K562 (cell line): ENCODE measurements around the gene MAGEB4. TPM values are rescaled to one million over a fixed set of nuclear protein-coding genes. Genes with fewer than 3 reads are reported as not detected.

Experiments
- BRD9 ChIP-seq: fragments of 450-650 bp; IDR thresholded peaks from 2 replicates; pipeline ENCODE4 v1.6.1; 2018; ENCODE audit warnings: low read depth; ENCODE audit not compliant: partially characterized antibody
- C11orf30 ChIP-seq: fragments of 450-650 bp; IDR thresholded peaks from 2 replicates; pipeline ENCODE4 v1.6.1; 2016; ENCODE audit warnings: low read depth, mild to moderate bottlenecking
- EP300 ChIP-seq: IDR thresholded peaks from 2 replicates; pipeline ENCODE4 v1.6.1; 2012; ENCODE audit warnings: low read length, improper control_type of control experiment
- FOSL1 ChIP-seq: fragments of 200-800 bp; sonication (Bioruptor generic); conservative IDR thresholded peaks from 2 replicates; pipeline ENCODE4 v1.6.1; 2016; ENCODE audit warnings: missing genetic modification characterization, missing compliant biosample characterization
- NR3C1 ChIP-seq: sonication (generic); formaldehyde crosslinking; IDR thresholded peaks from 2 replicates; pipeline ENCODE4 v1.8.1; 2022; ENCODE audit warnings: missing genetic modification reagents
- SMARCB1 ChIP-seq: IDR thresholded peaks from 2 replicates; pipeline ENCODE4 v1.6.1; 2011; ENCODE audit warnings: improper control_type of control experiment, low read depth; ENCODE audit not compliant: insufficient read length
- ZBTB40 ChIP-seq, 2 experiments: fragments of 450-650 bp in 1 of 2; sonication (generic) in 1 of 2; formaldehyde crosslinking in 1 of 2; IDR thresholded peaks; 2 replicates each; pipeline versions ENCODE4 v1.7.1 to v1.9.0; 2016 to 2022; ENCODE audit warnings: inconsistent platforms in 1 of 2, mild to moderate bottlenecking in 1 of 2, missing genetic modification reagents in 1 of 2
- ZNF143 ChIP-seq: sonication (generic); formaldehyde crosslinking; IDR thresholded peaks from 2 replicates; pipeline ENCODE4 v1.9.0; 2022; ENCODE audit warnings: mild to moderate bottlenecking, missing genetic modification reagents
- polyA plus RNA-seq, 8 experiments: library from polyadenylated mRNA; depleted of rRNA in 4 of 8; stranded (reverse) in 5 of 8; unstranded in 3 of 8; fragments of >200 nt; fragmentation: Nextera tagmentation in 2 of 8; fragmentation: Illumina TruSeq in 1 of 8; extraction: Ambion mirVana in 2 of 8; extraction: Trizol in 1 of 8; gene quantifications; 2 replicates each; pipeline versions ENCODE4 v1.2.1 to v1.2.3, GENCODE V29; 2011 to 2014; ENCODE audit warnings: inconsistent platforms in 1 of 8, missing spikeins in 1 of 8
- total RNA-seq, 7 experiments: library from RNA; depleted of rRNA in 6 of 7; stranded (reverse); fragments of >200 nt in 6 of 7; fragmentation: Illumina TruSeq in 2 of 7; extraction: Trizol in 2 of 7; gene quantifications; 2 replicates each; pipeline versions ENCODE4 v1.2.1 to v1.2.3, GENCODE V29; 2011 to 2021; ENCODE audit warnings: low replicate concordance in 1 of 7
- TF ChIP-seq, protein P1 (sequence below): fragments of 450-650 bp; formaldehyde crosslinking; IDR thresholded peaks from 2 replicates; pipeline ENCODE4 v1.4.0; 2020; ENCODE audit warnings: mild to moderate bottlenecking, moderate library complexity
- TF ChIP-seq, protein P2 (sequence below): fragments of 450-650 bp; formaldehyde crosslinking; IDR thresholded peaks from 2 replicates; pipeline ENCODE4 v1.4.0; 2022; ENCODE audit warnings: mild to moderate bottlenecking, moderate library complexity
- TF ChIP-seq, protein P3 (sequence below): fragments of 450-650 bp; IDR thresholded peaks from 2 replicates; pipeline ENCODE4 v1.6.1; 2016; ENCODE audit warnings: missing biosample characterization, missing genetic modification characterization
- TF ChIP-seq, protein P4 (sequence below): fragments of 250-450 bp; sonication (Bioruptor Pico); IDR thresholded peaks from 2 replicates; pipeline ENCODE4 v1.5.0; 2021

The MAGEB4 gene
- total and polyA plus RNA-seq, 9 of the 15 experiments (the other 6 are each of a cell fraction or from before 2014, with no cell fraction given): 0.04 to 0.09 (median 0.06) TPM; not detected in 6

GRCh38 chrX:30217465-30217864 lies 24.3 kb upstream of the MAGEB4 start (continued):
- TF ChIP-seq, protein P1, sequence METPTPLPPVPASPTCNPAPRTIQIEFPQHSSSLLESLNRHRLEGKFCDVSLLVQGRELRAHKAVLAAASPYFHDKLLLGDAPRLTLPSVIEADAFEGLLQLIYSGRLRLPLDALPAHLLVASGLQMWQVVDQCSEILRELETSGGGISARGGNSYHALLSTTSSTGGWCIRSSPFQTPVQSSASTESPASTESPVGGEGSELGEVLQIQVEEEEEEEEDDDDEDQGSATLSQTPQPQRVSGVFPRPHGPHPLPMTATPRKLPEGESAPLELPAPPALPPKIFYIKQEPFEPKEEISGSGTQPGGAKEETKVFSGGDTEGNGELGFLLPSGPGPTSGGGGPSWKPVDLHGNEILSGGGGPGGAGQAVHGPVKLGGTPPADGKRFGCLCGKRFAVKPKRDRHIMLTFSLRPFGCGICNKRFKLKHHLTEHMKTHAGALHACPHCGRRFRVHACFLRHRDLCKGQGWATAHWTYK: 0 out of 2 replicates have a peak, but pooled peaks have one; percentile 18
- TF ChIP-seq ZBTB40 (IDR thresholded peaks at IDR 0.05) (no peak), ZBTB40 (CRISPR knock-in tag; IDR thresholded peaks at IDR 0.05) (no peak), EP300 (peak; percentile 69), SMARCB1 (no peak), C11orf30 (no peak), BRD9 (no peak), FOSL1 (peak; percentile 81), NR3C1 (CRISPR knock-in tag) (no peak), ZNF143 (CRISPR knock-in tag) (no peak)
- TF ChIP-seq, protein P2, sequence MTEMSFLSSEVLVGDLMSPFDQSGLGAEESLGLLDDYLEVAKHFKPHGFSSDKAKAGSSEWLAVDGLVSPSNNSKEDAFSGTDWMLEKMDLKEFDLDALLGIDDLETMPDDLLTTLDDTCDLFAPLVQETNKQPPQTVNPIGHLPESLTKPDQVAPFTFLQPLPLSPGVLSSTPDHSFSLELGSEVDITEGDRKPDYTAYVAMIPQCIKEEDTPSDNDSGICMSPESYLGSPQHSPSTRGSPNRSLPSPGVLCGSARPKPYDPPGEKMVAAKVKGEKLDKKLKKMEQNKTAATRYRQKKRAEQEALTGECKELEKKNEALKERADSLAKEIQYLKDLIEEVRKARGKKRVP (CRISPR knock-in tag): no peak
- TF ChIP-seq, protein P3, sequence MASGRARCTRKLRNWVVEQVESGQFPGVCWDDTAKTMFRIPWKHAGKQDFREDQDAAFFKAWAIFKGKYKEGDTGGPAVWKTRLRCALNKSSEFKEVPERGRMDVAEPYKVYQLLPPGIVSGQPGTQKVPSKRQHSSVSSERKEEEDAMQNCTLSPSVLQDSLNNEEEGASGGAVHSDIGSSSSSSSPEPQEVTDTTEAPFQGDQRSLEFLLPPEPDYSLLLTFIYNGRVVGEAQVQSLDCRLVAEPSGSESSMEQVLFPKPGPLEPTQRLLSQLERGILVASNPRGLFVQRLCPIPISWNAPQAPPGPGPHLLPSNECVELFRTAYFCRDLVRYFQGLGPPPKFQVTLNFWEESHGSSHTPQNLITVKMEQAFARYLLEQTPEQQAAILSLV (tag): no peak
- TF ChIP-seq, protein P4, sequence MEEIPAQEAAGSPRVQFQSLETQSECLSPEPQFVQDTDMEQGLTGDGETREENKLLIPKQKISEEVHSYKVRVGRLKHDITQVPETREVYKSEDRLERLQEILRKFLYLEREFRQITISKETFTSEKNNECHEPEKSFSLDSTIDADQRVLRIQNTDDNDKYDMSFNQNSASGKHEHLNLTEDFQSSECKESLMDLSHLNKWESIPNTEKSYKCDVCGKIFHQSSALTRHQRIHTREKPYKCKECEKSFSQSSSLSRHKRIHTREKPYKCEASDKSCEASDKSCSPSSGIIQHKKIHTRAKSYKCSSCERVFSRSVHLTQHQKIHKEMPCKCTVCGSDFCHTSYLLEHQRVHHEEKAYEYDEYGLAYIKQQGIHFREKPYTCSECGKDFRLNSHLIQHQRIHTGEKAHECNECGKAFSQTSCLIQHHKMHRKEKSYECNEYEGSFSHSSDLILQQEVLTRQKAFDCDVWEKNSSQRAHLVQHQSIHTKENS (CRISPR knock-in tag): no peak
